ENCODE results near the gene GSAP.
A peak's percentile ranks its signal among the peaks of the same experiment; 100 is the strongest.
"Not testable (repeated sequence)": the region's sequence is repeated elsewhere in the genome, so short reads cannot be mapped to it uniquely, and the experiment has no call there.

GSAP gene

DNA sequence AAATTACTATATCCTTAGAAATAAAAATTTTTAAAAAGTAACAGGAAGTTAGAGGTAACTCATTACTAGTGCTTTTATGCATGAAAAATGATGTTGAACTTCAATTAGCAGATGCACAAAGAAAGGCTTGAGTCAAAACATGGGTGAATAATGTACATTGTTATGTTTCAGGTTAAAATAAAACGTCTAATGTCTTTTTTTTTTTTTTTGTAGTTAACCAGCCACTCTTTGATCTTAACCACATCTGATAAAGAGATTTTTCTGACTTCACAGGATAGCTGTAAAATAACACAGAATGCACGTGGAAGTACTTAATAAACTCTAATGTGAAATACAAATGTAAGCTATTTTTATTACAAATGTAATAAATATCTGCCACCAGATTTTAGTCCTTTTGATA lies 61.7 kb downstream of the GSAP start:
- peak; percentile 37 for FAIRE-seq

- no peak for FAIRE-seq
These were observed 62.2 kb downstream of the GSAP start for GRCh38 chr7:77353911-77354310.

DNA sequence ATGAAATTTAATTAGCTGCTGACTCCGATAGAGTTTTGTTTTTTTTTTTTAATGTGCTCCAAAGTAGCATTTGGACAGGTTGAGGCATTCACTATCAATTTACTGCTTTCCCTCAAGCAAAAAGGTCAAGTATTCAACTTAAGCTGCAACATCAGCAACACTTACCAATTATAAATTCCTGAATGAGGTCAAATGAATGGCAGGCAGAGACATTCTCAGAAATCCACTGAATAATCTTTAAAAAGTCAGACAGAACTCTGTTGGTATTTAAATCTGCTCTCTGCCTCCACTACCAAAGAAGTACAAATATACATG lies 62.8 kb downstream of the GSAP start:
- FAIRE-seq, result no peak

DNA sequence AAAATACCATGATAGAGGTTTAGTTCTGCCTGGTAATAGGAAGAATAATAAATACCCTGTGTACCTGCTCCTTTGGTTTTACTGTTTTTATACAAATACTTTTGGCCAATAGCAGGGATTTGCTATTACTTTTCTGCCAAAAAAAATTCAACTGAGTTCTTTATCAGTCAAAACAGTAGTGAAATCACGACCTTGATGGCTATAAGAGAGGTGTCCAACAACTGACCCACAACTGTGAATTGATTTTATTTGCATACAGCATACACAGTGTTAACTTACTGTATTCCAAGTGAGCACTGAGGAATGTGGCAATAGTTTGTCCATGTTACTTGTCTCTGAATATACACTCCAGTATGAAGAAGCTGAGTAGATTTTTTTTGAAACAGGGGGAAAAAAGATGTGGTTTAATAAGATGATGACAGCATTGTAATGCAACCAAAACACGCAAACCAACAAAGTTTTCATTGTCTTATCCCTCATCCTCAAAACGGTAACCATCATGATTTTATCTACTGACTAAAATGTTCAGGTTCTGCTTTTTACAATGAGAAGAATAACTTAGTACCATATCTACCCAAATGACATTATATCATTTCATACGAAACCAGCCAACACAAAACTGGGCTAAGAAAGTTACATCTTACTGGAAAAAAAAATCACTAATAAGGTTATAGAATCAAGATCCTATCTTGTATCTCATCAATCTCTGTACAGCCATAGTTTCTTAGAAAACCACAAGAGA lies 63.3 kb downstream of the GSAP start:
- no peak for FAIRE-seq

DNA sequence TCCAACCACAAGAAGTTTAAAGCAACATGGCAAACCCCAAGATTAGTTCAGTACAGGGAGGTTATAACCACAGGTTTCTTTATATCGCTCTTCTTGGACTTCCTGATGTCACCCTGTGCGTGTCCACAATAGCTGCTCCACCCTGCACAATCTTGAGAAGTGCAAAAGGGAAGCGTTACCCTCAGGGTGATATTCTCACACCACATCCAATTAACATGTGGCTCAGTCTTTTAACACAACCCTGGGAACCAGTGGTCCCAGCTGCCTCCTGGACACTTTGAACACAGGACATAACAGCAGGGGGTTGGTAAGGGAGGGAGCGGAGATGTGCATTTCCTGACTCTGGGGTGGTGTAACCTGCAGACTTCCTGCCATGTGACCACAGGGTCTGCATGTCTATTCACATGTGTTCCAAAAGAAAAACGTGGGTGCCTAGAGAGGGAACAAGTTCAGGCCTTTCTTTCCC lies 64.6 kb downstream of the GSAP start:
- no peak for FAIRE-seq

DNA sequence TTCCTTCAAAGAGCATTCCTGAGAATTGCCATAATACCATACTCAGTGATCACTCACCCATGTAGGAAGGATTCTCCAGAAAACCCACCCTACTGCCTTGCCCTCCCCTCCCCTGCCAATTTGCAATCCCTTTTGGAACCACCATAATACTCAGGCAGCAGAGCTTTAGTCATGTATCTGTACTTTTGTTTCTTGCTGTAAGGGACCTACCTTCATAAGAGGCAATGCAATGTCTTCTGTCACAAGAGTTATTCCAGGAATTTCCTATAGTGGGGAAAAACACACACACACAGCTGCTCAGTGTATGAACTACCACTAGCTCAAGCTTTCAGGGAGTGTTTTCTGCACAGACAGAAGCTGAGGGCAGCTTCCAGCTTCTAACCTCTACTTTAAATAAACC lies 67.0 kb downstream of the GSAP start:
- FAIRE-seq, result no peak

GRCh38 chr7:77348371-77348813 lies 67.8 kb downstream of the GSAP start:
- no peak for FAIRE-seq

DNA sequence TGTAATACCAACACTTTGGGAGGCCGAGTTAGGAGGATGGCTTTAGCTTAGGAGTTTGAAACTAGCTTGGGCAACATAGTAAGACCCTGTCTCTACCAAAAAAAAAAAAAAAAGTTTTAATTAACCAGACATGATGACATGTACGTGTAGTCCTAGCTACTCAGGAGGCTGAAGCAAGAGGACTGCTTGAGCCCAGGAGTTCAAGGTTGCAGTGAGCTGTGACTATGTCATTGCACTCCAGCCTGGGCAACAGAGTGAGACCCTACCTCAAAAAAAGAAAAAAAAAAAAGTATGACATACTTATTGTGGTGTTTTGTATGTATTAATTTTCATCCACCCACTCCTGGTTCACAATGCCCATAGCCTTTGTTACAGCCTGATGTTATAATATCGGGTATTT lies 69.7 kb downstream of the GSAP start:
- FAIRE-seq, result no peak

DNA sequence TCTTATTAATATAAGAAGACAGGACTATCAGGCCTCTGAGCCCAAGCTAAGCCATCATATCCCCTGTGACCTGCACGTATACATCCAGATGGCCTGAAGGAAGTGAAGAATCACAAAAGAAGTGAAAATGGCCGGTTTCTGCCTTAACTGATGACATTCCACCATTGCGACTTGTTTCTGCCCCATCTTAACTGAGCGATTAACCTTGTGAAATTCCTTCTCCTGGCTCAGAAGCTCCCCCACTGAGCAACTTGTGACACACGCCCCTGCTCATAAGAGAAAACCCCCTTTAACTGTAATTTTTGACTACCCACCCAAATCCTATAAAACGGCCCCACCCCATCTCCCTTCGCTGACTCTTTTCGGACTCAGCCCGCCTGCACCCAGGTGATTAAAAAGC lies 70.7 kb downstream of the GSAP start:
- not testable (repeated sequence) for FAIRE-seq

DNA sequence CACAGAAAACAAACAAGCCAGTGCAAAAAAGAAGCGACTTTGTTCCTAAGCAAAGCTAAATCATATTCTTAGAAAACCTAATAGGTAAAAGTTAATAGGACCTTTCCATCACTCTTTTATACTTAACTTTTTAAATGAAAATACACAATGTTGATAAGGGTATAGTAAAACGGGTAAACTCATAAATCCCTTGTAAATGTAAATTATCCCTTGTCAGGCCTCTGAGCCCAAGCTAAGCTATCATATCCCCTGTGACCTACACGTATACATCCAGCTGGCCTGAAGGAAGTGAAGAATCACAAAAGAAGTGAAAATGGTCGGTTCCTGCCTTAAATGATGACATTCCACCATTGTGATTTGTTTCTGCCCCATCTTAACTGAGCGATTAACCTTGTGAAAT lies 76.4 kb downstream of the GSAP start:
- no peak for FAIRE-seq

GRCh38 chr7:77338883-77339629 lies 77.1 kb downstream of the GSAP start:
- no peak for FAIRE-seq

GRCh38 chr7:77338260-77338659 lies 77.9 kb downstream of the GSAP start:
- FAIRE-seq, result no peak

- no peak for FAIRE-seq
These were observed 78.6 kb downstream of the GSAP start for GRCh38 chr7:77337456-77337990.

- FAIRE-seq, result no peak
These were observed 80.6 kb downstream of the GSAP start for GRCh38 chr7:77335581-77335980.

DNA sequence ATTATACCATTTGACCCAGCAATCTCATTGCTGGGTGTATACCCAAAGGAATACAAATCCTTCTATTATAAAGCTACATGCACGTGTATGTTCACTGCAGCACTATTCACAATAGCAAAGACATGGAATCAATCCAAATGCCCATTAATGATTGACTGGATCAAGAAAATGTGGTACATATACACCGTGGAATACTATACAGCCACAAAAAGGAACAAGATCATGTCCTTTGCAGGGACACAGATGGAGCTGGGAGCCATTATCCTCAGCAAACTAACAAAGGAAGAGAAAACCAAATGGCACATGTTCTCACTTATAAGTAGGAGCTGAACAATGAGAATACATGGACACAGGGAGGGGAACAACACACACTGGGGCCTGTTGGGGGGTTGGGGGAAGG lies 82.1 kb downstream of the GSAP start:
- not testable (repeated sequence) for FAIRE-seq

- peak; percentile 62 for FAIRE-seq
These were observed 84.0 kb downstream of the GSAP start for GRCh38 chr7:77331938-77332695.

DNA sequence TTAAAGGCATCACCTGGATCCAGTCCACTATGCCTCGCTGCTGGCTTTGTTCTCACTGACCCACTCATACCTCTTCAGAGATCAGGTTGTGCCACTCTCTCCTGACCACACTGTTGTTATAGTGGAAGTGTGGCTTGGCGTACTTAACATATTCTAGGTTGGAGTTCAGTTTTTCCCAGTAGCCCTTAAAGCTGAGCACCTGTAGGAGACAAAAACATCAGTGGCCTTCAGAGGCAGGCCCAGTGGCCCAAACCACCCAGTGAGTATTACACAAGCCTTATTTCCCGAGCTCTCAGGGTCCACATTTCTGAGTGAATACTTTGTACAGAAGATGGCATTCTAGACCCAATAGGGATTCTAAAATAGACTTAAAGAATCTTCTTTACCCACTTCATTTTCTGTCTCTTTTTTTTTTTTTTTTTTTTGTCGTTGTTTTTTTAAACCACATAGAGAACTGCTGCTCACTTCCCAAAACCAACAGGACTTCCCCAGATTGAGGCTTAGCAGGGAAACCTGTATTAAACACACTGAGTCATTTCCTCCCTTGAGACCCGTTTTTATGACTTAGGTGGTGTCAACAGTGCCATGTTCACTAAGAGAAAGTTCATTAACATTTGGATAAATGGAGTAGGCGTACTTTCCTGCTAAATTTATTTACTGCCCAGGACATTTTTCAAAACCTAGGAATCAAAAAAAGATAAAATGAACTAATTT lies 85.8 kb downstream of the GSAP start:
- no peak for FAIRE-seq

DNA sequence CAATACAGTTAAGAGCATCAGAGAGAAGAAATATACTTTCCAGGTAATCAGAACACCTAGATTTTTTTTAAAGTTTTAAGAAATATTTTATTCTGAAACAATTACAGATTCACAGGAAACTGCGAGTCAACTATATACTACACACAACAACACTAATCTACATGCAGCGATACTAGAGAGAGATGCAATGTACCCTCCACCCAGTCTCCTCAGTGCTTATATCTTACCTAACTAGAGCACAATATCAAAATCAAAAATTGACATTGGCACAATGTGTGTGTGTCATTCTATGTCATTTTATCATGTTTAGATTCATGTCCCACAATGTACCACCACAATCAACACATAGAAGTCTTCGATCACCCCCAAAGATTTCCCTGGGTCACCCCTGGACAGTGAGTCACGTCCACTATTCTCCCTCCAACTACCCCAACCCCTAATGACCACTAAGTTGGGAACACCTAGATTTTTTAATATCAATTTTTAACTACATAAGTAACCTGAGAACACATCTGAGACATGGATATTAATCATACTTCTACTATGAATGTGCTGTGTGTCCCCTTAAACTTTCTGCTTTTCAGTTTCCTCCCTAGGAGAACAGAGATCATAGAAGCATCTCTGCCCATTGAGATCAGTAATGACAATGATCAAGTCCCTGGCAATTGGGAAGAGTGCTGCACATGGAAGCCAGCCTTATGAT lies 86.5 kb downstream of the GSAP start:
- FAIRE-seq, result no peak

DNA sequence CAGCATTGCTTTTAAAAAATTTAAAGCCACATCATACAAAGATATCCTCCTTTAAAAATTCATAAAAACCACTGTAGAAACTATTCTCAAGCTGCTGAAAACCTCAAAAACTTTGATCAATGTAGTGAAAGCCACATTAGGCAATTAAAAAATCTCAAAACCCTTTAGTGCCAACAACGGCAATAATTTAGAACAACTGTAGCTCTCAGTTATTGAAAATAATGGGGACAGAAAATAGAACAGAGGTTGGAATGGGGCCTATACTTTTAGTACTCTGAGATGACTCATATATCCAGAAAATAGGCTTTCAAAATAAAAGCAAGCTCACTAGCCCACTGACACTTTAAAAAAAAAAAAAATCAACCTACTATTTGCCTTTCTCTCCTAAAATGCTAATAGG lies 87.5 kb downstream of the GSAP start:
- FAIRE-seq, result peak; percentile 63

DNA sequence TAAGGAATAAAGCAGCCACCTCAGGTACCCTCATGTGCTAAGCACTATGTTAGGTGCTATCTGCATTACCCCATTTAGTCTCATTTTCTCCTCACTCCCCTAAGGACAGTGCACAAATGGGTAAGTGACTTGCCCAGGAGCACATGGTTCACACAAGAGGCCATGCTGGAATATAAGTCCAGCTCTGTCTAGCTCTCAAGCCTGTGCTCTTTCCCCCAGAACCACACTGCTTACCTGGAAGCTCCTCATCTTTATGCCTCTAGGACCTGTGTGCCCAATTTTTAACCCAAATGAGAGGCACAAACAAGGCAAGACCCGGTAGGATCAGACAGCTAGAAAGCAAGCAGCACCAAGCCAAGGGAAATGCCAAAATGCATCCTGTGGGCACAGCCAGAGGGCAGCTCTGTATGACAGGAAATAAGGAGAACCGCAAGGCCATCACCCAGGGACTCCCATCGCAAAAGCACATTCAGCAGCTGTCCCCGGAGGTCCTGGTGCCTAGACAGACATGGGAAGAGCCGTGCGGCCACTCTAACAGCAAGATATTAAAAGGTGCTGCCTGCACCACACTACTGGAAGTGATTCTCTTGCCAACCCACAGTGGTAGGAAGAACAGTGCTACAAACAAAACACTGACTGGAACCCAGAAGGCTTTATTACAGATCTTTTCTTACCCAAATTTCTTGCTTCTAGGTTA lies 88.1 kb downstream of the GSAP start:
- no peak for FAIRE-seq
